AG08395 (cell line): ENCODE results near the gene TMEM86B.
"Not testable (repeated sequence)": the region's sequence is repeated elsewhere in the genome, so short reads cannot be mapped to it uniquely, and the experiment has no call there.

ENCODE experiments used
- DNase-seq: peaks from one replicate; pipeline ENCODE4 v3.0.0; 2012; ENCODE audit warnings: mixed read lengths, low spot score

The TMEM86B gene

GRCh38 chr19:55220525-55220924 lies 8.0 kb downstream of the TMEM86B start:
- DNase-seq: no peak

GRCh38 chr19:55216461-55217198 lies 11.9 kb downstream of the TMEM86B start:
- DNase-seq: peak; percentile 98

GRCh38 chr19:55213547-55213946 lies 15.0 kb downstream of the TMEM86B start:
- DNase-seq: no peak

- DNase-seq: no peak
These were observed 16.1 kb downstream of the TMEM86B start for GRCh38 chr19:55212447-55212846.

GRCh38 chr19:55209693-55210472 lies 18.7 kb downstream of the TMEM86B start:
- DNase-seq: peak; percentile 78

GRCh38 chr19:55208880-55209692 lies 19.5 kb downstream of the TMEM86B start, which contains the start of gene PTPRH:
PTPRH (minus strand) TSS chr19:55209501; CDS start chr19:55209433, 68 bp downstream.
- DNase-seq: no peak

GRCh38 chr19:55206664-55207500 lies 21.7 kb downstream of the TMEM86B start:
- DNase-seq: peak; percentile 98

- DNase-seq: not testable (repeated sequence)
These were observed 26.4 kb downstream of the TMEM86B start for GRCh38 chr19:55202199-55202598.

GRCh38 chr19:55199620-55200204 lies 28.9 kb downstream of the TMEM86B start:
- no peak for DNase-seq

GRCh38 chr19:55198651-55199050 lies 29.9 kb downstream of the TMEM86B start:
- no peak for DNase-seq

- DNase-seq: no peak
These were observed 31.0 kb downstream of the TMEM86B start for GRCh38 chr19:55197528-55197927.

- no peak for DNase-seq
These were observed 31.8 kb downstream of the TMEM86B start for GRCh38 chr19:55196803-55197202.

- DNase-seq: no peak
These were observed 35.1 kb downstream of the TMEM86B start for GRCh38 chr19:55193481-55193880.

- peak; percentile 81 for DNase-seq
These were observed 39.1 kb downstream of the TMEM86B start for GRCh38 chr19:55189403-55189835.

- DNase-seq: no peak
These were observed 39.9 kb downstream of the TMEM86B start for GRCh38 chr19:55188625-55189024.

GRCh38 chr19:55186080-55186479 lies 42.5 kb downstream of the TMEM86B start:
- DNase-seq: no peak

- DNase-seq: no peak
These were observed 46.8 kb downstream of the TMEM86B start for GRCh38 chr19:55181740-55182139.

GRCh38 chr19:55179606-55180484 lies 48.7 kb downstream of the TMEM86B start, which contains the start of gene SYT5:
SYT5 (minus strand) TSS chr19:55180289; CDS start chr19:55179041, 1,248 bp downstream.
- peak; percentile 66 for DNase-seq

GRCh38 chr19:55178781-55179599 lies 49.6 kb downstream of the TMEM86B start:
- DNase-seq: peak; percentile 86
